Mucosa of descending colon (tissue), 3 donors: ENCODE data around the gene DNM3. TPM values are rescaled to one million over a fixed set of nuclear protein-coding genes. Genes with fewer than 3 reads are reported as not detected.

Experiments used
- ATAC-seq: fragments of 200-7000 bp; cut with Tn5 transposase; one replicate; pipeline ENCODE4 v1.9.1; 2020; ENCODE audit warnings: mild to moderate bottlenecking, moderate library complexity
- DNase-seq, 3 donors: peaks; one replicate each; pipeline ENCODE4 v3.0.0-alpha.2; 2020
- H3K36me3 ChIP-seq: fragments of 200-600 bp; one replicate; pipeline ENCODE4 v1.8.0; 2021; ENCODE audit warnings: low read depth, mild to moderate bottlenecking
- H3K4me1 ChIP-seq: fragments of 200-600 bp; one replicate; pipeline ENCODE4 v1.8.0; 2021; ENCODE audit warnings: low read depth, mild to moderate bottlenecking
- H3K4me3 ChIP-seq: fragments of 200-600 bp; one replicate; pipeline ENCODE4 v1.8.0; 2021; ENCODE audit warnings: mild to moderate bottlenecking
- H3K9me3 ChIP-seq: fragments of 200-600 bp; one replicate; pipeline ENCODE4 v1.8.0; 2021; ENCODE audit warnings: mild to moderate bottlenecking
- CTCF ChIP-seq: fragments of 200-600 bp; IDR thresholded peaks from one replicate; pipeline ENCODE4 v1.8.0; 2022; ENCODE audit warnings: antibody characterized with exemption, mild to moderate bottlenecking
- intact Hi-C, 2 donors: fragments of 100-400 bp; cut with DNase I in 1 of 2; cut with micrococcal nuclease in 1 of 2; formaldehyde crosslinking; loops; one replicate each; pipeline versions ENCODE4 v1.11.0 to v1.11.1; 2022; cut with DNase I, micrococcal nuclease
- total RNA-seq, 3 donors: library from RNA; stranded (reverse); fragmentation: NEBNext Ultra II Directional in 2 of 3; extraction: Animal tissue kit (Norgen Biotek cat#: 25700) in 2 of 3; gene quantifications; one replicate each; pipeline versions ENCODE4 v1.2.1 to v1.2.4, GENCODE V29; 2021 to 2023
- donor health status: DM: no; HTN: no; CAD: no; lungs with moderate emphysema.
- donor health status: DM: no; HTN: no; CAD: no.
- donor health status: DM: no; HTN: yes; CAD: no.

The DNM3 gene
- total RNA-seq, 3 donors from 2014 or later = 1.4 to 6.4 (median 2.1) TPM

GRCh38 chr1:172241540-172241939 lies 400.2 kb downstream of the DNM3 start:
- intact Hi-C loops = no loop called here
- no peak overlapping the region for H3K4me3 ChIP-seq
- DNase-seq = no peak
- no peaks in the 10 kb centered on the region for H3K4me1 ChIP-seq
- no peak for TF ChIP-seq CTCF
- no peaks in the 10 kb centered on the region for H3K9me3 ChIP-seq
- H3K36me3 ChIP-seq = no peaks in the 10 kb centered on the region
- no peak for ATAC-seq

- DNase-seq (no peak), ATAC-seq (no peak)
- Histone ChIP-seq H3K9me3 (no peaks in the 10 kb centered on the region), H3K4me1 (no peaks in the 10 kb centered on the region), H3K4me3 (no peak overlapping the region), H3K36me3 (no peaks in the 10 kb centered on the region)
- no peak for TF ChIP-seq CTCF
- intact Hi-C loops = no loop called here
Observed at GRCh38 chr1:172244865-172245264, 403.6 kb downstream of the DNM3 start.

- no peak for TF ChIP-seq CTCF
- Histone ChIP-seq H3K4me3 (no peak overlapping the region), H3K9me3 (no peaks in the 10 kb centered on the region), H3K4me1 (no peaks in the 10 kb centered on the region), H3K36me3 (no peaks in the 10 kb centered on the region)
- ATAC-seq (no peak), DNase-seq (no peak)
- intact Hi-C loops = no loop called here
Observed at GRCh38 chr1:172245788-172246187, 404.5 kb downstream of the DNM3 start.

GRCh38 chr1:172246521-172247390 lies 405.5 kb downstream of the DNM3 start:
- no peak for ATAC-seq
- no peaks in the 10 kb centered on the region for H3K4me1 ChIP-seq
- H3K36me3 ChIP-seq = no peaks in the 10 kb centered on the region
- TF ChIP-seq CTCF = no peak
- H3K4me3 ChIP-seq = no peak overlapping the region
- intact Hi-C loops = no loop called here
- no peak for DNase-seq
- no peaks in the 10 kb centered on the region for H3K9me3 ChIP-seq

- no peak for ATAC-seq
- Histone ChIP-seq H3K9me3 (no peaks in the 10 kb centered on the region), H3K36me3 (no peaks in the 10 kb centered on the region), H3K4me1 (peaks cover 3% of the 10 kb centered on the region), H3K4me3 (no peak overlapping the region)
- intact Hi-C loops = no loop called here
- DNase-seq = no peak
- TF ChIP-seq CTCF = no peak
Observed at GRCh38 chr1:172251486-172251885, 410.2 kb downstream of the DNM3 start.
